Lower leg skin (tissue), 4 donors: Measurements from ENCODE around the gene AASDHPPT. TPM values are rescaled to one million over a fixed set of nuclear protein-coding genes. Genes with fewer than 3 reads are reported as not detected.

ENCODE experiments used
- DNase-seq, 2 donors: peaks; one replicate each; pipeline ENCODE4 v3.0.0-alpha.2; 2019; ENCODE audit warnings: low spot score in 2 of 2
- H3K4me3 ChIP-seq: fragments of 200-600 bp; sonication (generic); 2 replicates; pipeline ENCODE4 v1.5.1; 2017; ENCODE audit warnings: mild to moderate bottlenecking, low read depth; ENCODE audit not compliant: poor library complexity, severe bottlenecking
- CTCF ChIP-seq, 3 donors: fragments of 450-650 bp; IDR thresholded peaks; one replicate each; pipeline ENCODE4 v1.5.1; 2016; ENCODE audit warnings: antibody characterized with exemption in 3 of 3, mild to moderate bottlenecking in 3 of 3, moderate library complexity in 2 of 3
- POLR2A ChIP-seq, 2 donors: fragments of 450-650 bp; IDR thresholded peaks; one replicate each; pipeline ENCODE4 v1.6.1; 2016 to 2017; ENCODE audit warnings: antibody characterized with exemption in 2 of 2, mild to moderate bottlenecking in 1 of 2, moderate library complexity in 1 of 2
- WGBS, 2 donors: methylation state at CpG; one replicate each; pipeline ENCODE4 v1.1.5; 2018; 5-methylcytosine and 5-hydroxymethylcytosine counted together
- intact Hi-C: fragments of 100-400 bp; cut with DNase I; formaldehyde crosslinking; loops from one replicate; pipeline ENCODE4 v1.15.0; 2023; ENCODE audit warnings: low total_unique reads
- total RNA-seq, 4 donors: library from RNA; depleted of rRNA; stranded (reverse); fragments of >200 nt; gene quantifications; one replicate each; pipeline ENCODE4 v1.1.0, GENCODE V29; 2016

Gene AASDHPPT
- total RNA-seq, 4 donors from 2014 or later, result 30.5 to 48.2 (median 37.2) TPM

GRCh38 chr11:106131998-106132397 lies 54.5 kb downstream of the AASDHPPT start:
- intact Hi-C loops, result no loop called here
- H3K4me3 ChIP-seq, result no peak overlapping the region
- 91 to 97% methylated on average over 2 of the region's 2 CpGs for WGBS, 2 donors
- no peak for DNase-seq
- TF ChIP-seq CTCF (IDR thresholded peaks at IDR 0.05) (no peak), POLR2A (IDR thresholded peaks at IDR 0.05) (no peak)

- H3K4me3 ChIP-seq, result no peak overlapping the region
- intact Hi-C loops, result no loop called here
- DNase-seq, result no peak
- TF ChIP-seq CTCF (IDR thresholded peaks at IDR 0.05) (no peak), POLR2A (IDR thresholded peaks at IDR 0.05) (no peak)
- 81 to 82% methylated on average over 3 of the region's 3 CpGs for WGBS, 2 donors
Measured at GRCh38 chr11:106132582-106133354, 55.3 kb downstream of the AASDHPPT start.

GRCh38 chr11:106133529-106133928 lies 56.1 kb downstream of the AASDHPPT start:
- TF ChIP-seq POLR2A (IDR thresholded peaks at IDR 0.05) (no peak), CTCF (IDR thresholded peaks at IDR 0.05) (no peak)
- intact Hi-C loops, result no loop called here
- DNase-seq, result no peak
- no peak overlapping the region for H3K4me3 ChIP-seq

GRCh38 chr11:106137061-106137460 lies 59.6 kb downstream of the AASDHPPT start:
- H3K4me3 ChIP-seq, result no peak overlapping the region
- TF ChIP-seq CTCF (IDR thresholded peaks at IDR 0.05) (no peak), POLR2A (IDR thresholded peaks at IDR 0.05) (no peak)
- DNase-seq, result no peak
- intact Hi-C loops, result no loop called here

- TF ChIP-seq CTCF (IDR thresholded peaks at IDR 0.05), result no peak
- TF ChIP-seq POLR2A (IDR thresholded peaks at IDR 0.05), result no peak
- no peak overlapping the region for H3K4me3 ChIP-seq
- DNase-seq, result no peak
- intact Hi-C loops, result no loop called here
- WGBS, 2 donors, result 79 to 85% methylated on average over 1 of the region's 1 CpG
Measured at GRCh38 chr11:106137758-106138157, 60.3 kb downstream of the AASDHPPT start.

Other genes with a start within 250 kb of the AASDHPPT start
- gene MSANTD4, start 55.4 kb upstream of the AASDHPPT start, total RNA-seq, result 10 to 100 TPM in 3 of 4 donors, 1 to 10 TPM in 1; 9.2 to 14.8 (median 12.3) TPM
- 1 to 10 TPM; 4.2 to 9.1 (median 7.0) TPM for gene KBTBD3, start 315 bp upstream of the AASDHPPT start, total RNA-seq